SIG-M5 treated with dmso at 0.1 percent for 504 hours (cell line): Measurements from ENCODE around the gene SPACA4.

ENCODE experiments used
- DNase-seq: peaks from one replicate; lab custom pipeline; 2025; ENCODE audit not compliant: unreplicated experiment; lab: John Stamatoyannopoulos, UW

SPACA4 gene

DNA sequence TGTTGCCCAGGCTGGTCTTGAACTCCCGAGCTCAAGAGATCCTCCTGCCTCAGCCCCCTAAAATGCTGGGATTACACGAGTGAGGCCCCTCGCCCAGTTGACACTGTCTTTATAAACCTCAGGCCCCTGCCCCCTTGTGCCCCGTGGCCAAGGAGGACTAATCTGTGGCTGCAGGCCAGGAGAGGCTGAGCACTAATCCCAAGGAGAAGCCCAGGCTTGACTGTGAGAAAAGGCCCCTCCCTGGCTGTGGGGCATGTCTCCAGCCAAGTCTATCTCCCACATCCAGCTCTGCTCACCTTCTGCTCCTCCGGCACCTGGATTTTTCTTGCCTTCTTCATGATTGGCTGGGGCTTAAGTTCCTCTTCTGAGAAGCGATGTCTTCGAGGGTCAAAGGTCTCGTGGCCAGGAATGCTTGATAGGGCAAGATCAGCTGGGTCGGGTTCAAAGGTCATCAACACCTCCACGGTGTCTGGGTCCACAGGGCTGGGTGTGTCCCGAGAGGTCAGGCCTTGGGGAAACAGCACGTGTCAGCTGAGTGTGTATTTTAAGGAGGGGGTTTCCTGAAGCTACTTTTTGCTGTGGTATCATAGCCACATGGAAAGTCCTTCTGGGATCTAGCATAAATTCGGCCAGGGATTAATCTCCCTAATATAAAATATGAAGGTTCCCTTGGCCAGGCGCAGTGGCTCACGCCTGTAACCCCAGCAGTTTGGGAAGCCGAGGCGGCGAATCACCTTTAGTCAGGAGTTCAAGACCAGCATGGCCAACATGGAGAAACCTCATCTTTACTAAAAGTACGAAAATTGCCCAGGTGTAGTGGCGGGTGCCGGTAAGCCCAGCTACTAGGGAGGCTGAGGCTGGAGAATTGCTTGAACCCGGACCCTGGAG, 26.9 kb downstream of the SPACA4 start:
- no peak for DNase-seq

DNA sequence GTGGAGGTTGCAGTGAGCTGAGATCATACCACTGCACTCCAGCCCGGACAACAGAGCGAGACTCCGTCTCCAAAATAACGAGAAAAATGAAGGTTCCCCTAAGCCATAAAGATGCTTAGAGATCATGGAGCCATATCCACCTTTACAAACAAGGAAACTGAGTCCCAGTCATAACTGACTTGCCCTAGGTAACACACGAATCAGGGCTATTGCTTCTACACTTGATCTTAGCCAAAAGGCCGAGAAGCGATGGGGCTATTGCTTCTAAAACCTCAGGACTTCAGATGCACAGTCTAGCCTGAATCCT, 27.4 kb downstream of the SPACA4 start:
- DNase-seq = no peak

DNA sequence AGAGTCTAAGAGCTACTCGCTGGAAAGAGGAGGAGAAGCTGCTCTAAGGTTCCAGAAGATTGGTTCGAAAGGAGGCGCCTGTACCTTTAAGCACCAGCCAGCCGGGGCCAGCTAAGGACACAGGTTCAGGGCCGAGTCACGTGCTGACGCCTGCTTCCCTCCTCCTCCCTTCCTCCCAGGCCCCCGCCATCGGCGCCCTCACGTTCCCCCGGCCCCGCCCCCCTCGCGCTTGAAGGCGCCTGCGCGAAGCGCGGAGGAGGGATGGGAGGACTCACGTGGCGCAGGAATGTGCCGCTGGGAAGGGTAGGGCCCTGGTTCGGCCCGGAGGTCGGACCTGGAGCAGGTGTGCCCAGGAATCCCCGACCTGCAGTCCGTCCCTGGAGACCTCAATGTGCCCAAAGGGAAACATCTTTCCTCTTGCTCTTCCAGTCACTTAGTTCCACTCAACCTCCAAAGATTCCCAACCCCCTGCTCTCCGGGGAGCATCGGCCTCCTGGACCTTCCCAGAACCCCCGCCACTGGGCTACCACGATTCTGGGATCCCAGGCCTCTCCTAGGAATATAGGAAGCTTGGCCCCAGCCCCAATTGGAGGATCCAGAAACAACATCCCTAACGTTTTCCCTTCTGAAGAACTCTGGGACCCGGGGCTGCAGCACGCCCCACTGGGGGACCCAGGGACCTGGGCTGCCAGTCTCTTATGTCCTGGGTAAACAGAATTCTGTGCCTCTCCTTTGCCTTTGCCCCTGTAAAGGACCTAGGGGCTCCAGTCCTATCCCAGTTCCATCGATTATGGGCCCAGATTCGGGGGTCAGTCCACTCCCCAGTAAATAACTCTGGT, 28.1 kb downstream of the SPACA4 start:
- peak; percentile 94 for DNase-seq

DNA sequence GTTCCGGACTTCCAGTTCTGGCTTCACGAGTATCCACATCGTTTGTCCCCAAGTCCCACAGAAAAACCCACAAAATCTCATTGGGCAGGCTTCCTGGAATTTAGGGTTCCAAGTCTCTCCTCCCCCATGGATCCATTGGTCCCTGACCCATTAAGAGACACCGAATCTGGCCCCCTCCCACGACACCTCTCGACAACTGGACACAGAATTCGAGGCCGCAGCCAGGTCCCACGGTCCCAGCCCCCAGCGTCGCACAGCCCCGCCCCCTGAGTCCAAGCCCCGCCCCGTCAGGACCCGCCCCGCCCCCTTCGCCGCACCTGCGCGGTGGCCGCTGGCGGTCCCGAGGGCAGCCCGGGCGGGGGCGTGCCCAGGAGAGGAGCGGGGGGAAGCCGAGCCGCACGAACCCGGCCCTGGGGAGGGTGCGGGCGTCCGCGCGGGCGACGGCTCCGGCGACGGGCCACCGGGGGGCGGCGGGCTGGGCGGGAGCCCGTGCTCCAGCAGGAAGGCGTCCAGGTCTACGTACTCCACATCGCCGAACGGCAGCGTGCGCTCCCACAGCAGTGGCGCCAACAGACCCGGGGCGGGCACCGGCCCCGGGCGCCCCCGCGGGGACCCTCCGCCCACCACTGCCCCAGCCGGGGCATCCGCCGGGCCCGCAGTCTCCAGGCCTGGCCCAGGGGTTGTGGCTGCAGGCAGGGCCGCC, 28.9 kb downstream of the SPACA4 start:
- DNase-seq = peak; percentile 36

DNA sequence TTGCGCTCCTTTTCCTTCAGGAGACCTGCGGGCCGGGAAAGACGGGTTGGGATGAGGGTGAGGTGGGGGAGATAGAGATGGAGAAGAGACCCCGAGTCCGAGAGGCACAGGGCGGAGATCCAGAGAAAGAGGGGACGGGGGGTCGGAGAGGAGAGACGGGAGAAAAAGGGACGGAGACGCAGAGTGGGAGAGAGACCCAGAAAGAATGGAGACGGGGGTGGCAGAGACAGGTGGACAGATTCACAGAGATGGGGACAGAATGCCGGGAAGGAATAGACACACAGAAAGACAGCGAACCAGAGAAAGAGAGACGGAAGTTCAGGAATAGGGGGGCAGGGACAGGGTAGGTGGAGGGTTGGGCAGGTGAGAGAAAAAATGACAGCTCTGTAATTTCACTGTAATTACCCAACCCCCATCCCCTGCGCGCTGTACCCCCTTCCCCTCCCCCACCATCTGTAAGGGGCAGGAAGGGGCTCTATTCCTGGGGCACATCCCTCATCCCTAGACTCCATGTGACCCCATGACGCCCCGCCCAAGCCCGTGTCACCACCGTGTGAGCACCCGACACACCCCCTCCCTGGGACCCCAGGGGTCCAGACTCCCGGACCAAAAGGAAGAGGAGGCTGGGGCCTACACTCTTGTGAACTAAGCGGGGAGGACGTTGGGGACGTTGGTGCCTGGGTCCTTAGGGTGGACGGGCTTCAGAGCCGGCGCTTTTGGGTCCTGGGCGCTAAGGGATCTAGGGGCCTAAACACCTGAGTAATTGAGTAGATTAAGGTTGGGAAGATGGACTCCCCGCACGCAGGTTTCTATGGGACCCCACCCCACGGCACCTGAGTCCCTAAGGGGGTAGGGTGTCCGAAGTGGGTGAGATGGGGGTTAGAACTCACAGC, 29.7 kb downstream of the SPACA4 start:
- DNase-seq = no peak

DNA sequence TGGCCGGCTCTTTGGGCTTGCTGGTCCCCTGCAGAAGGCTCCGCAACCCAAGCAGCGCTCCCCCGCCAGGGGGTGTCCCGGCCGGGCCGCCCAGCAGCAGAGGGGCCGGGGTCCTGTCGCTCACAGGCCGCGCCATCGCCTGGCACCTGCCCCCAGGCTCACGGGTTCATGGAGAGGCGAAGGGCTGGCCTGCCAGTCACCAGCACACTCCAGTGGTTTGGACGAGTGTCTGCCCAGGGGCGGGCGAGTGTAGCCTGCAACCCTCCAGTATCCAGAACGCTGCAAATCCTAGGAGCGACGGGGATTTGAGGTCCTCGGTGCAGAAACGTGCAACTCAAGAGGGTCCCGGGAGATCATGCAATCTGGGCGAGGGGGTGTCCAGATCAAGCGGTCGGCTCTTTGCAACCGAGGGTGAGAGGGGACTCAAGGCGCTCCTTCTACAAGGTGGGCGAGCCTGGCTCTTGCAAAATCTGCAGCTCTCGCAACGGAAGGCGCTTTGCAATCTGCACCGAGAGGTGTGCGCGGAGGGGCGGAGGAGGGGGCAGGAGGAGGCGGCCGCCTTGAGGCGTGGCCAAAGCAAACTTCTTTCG, 30.4 kb downstream of the SPACA4 start, which contains the start of gene DBP:
Gene DBP (minus strand): TSS at position 521 of the 590 bp plus-strand sequence. CDS start 385 bp downstream, at position 136.
- peak; percentile 71 for DNase-seq

DNA sequence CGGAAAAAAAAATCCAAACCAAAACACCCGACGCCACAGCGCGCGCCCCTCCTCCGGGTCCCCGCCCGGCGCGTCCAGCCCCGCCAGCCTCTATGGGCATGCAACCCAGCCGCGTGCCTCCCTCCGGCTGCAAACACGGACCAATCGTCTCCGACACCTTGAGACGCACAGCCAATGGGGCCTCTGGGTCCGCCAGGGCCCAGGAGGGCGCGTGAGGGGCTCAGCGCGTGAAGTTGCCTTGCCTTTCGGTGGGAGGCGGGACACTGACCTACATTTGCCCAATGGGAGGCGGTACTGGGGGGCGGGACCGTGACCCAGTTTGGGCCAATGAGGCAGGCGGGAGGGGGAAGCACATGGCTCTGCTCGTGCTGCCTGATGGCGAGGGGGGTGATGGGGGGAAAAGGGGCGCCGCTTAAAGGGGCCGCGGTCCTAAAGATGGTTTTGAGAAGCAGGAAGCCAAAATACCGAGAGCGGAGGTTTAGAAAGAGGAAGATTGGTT, 31.0 kb downstream of the SPACA4 start:
- peak; percentile 100 for DNase-seq

DNA sequence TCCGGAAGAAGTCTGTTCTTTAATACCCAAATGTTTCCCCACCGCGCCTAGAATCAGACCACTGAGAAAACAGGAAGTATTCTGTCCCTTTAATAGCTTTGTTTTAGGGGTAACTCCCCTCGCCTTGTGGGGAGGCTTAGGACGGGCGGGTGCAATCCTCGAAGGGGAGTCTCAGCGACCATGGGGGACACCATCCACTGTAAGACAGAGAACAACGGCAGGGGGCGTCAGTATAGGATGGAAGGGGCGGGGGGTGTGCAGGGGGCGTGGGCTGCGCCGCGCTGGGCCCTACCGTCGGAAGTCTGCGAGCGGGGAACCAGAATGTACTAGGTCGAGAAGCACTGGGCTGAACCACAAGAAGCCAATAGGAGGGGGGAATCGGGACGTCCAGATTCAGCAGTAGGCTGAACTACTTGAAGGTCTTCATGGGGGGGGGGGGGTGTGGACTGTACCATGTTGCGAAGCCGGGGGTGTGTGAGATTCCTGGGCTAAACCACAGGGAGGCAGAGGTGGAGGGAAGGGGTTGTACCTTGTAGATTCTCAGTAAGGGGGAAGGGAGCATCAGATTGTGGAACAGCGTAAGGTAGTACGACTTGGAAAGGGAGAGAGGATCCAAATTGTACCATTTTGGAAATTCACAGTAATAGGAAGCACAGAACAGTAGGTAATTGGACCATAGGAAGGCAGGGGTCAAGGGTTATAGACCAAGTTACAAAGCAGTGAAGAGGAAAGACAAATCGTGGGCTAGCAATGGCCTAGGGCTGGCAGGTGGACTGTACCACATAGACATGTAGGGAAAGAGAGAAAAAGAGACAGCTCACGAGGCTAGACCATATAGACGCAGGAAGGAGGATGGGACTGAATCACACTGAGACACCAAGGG, 31.6 kb downstream of the SPACA4 start:
- peak; percentile 89 for DNase-seq

DNA sequence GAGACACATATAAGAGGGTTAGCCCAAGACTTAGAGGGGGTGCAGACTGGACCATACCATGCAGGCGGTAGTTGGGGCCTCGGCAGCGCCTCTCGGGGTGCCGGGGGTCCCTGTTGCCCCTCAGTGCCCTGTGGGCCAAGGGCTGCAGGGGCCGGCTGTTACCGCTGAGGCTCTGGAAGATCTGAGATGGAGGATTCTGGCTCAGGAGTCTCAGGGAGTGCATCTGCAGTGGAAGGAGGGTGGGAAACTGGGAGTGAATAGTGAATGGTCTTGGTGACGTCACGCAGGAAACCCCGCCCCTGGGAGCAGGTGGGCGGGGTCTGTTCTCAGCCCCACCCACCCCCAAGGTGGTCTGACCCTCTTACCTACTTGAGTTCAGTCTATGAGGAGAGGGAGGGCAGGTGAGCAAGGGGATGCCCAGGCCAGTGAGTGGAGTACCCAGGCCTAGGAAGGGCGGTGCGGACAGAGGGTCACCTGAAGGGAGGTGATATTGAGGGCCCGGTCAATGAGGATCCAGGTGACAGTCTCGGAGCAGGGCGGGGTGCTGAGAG, 32.4 kb downstream of the SPACA4 start:
- no peak for DNase-seq

DNA sequence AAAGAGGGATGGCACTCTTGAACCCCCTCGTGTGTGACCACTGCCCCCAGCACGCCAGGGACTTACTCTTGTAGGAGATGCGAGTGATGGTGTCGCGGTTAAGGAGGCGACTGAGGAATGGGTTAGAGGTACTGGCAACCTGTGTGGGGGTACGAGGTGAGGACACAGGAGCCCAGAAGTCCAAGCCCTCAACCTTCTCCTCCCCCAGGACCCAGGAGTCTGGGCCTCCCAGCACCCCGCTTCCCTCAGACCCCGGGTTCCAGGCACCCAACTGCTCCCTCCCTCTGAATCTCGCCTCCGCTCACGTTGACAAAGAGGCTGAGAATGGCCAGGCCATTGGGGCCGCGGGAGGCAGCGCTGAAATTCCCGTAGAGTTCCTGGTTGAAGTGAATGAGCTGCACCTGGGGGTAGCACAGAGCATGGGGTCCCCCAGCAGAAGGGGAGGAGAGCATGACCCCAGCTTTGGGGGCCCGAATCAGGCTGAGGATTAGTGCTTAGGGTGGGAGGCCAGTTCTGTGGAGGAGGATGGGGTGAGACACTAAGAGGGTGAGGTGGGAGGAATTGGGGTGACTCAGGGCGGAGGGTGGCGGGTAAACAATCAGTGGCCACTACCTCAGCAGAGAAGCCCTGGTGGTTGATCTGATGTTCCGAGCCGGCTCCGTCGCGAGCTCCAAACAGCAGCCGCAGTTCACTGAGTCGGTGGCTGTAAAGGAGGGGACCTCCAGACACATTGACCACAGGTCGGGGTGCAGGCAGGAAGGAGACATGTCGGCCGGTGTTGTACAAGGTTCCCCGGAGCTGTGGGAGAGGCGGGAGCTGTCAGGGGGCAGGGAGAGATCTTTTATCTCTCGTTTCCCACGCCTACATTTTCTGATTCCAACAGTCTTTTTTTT, 33.2 kb downstream of the SPACA4 start:
- no peak for DNase-seq

DNA sequence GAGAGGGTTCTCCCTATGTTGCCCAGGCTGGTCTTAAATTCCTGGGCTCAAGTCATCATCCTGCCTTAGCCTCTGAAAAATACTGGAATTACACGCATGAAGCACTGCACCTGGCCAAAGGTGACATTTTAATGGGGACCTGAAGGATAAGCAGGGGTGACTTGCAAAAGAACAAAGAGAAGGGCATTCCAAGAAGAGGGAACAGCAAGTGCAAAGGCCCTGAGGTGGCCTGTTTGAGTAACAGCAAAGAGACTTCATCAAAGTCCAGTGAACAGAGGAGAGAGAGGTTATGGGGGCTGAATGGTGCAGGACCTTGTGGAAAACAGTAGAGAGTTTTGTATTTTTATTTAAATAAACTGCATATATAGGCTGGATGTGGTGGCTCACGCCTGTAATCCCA, 35.3 kb downstream of the SPACA4 start:
- DNase-seq = no peak

DNA sequence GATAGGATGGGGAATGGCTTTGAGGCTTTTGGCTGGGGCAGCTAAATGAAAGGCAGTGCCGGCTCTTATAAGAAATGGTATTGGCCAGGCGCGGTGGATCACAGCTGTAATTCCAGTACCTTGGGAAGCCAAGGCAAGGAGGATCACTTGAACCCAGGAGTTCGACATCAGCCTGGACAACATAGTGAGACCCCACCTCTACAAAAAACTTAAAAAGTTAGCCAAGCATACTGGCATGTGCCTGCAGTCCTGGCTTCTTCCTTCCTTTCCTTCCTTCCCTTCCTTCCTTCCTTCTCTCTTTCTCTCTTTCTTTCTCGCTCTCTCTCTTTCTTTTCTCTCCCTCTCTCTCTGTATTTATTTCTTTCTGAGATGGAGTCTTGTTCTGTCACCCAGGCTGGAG, 36.3 kb downstream of the SPACA4 start:
- no peak for DNase-seq

DNA sequence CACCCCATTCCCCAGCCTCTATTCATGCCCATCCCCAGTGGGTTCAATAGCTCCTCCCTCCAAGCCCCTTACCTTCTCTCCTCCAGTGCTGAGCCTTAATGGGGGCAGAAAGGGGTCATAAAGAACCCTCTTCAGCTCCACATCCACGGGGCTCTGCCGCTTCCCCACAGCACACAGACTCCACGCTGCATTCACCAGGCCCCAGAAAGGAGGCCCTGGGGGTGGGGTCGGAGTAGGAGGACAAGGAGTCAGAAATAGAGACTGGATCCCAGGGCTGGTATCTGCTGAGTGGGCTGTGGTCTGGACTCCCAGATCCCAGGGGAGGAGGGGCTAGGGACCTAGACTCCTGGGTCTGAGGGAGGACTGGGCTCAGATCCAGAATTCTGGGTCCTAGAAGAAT, 37.8 kb downstream of the SPACA4 start:
- DNase-seq = no peak

DNA sequence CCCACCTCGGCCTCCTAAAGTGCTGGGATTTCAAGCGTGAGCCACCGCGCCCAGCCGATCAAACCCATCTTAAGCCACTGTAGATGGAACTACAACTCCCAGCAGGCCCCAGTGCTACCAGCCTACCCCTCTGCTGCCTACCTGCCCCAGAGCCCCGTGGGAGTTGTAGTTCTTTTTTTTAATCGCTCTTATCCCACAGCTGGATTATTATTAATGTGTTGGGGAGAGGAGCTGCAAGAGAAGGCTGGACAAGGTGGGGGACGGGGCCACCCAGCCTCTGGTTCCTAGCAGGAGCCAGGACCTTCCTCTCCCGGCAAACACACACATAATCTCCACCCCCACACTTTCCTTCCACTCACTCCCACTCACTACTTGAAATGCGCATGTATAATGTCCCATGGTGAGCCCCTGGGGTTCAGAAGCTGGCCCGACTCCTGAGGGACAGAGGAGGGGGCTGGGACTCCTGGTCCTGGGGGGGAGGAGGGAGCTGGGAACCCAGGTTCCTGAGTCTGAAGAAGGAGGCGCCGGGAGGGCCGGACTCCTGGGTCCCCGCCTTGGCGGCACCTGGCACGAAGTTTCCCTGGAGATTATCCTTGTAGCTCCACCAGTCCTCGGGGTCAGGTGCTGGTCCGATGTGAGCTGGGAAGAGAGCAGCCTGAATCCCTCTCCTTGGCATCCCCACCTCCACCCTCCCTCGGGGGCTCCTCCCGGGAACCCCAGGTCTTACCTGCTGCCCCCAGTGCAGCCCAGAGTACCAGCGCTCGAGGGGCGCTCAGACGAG, 38.5 kb downstream of the SPACA4 start:
- peak; percentile 49 for DNase-seq

DNA sequence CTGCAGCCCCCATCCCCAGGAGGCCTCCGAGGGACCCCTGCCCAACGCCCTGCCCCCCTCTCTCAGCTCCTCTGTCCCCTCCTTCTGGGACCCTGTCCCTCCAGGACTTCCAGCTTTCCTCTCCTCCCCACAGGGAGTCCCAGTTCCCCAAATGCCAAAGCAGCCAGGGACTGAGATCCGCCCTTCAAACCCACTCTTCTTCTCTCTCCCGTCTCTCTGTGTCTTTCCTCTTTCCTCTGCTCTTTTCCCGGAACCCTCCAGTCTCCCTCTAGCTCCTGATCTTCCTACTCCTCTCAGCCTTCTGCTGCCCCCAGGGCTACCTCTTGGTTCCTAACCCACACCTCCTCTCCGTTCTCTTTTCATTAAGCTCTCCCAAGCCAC, 39.1 kb downstream of the SPACA4 start:
- no peak for DNase-seq

DNA sequence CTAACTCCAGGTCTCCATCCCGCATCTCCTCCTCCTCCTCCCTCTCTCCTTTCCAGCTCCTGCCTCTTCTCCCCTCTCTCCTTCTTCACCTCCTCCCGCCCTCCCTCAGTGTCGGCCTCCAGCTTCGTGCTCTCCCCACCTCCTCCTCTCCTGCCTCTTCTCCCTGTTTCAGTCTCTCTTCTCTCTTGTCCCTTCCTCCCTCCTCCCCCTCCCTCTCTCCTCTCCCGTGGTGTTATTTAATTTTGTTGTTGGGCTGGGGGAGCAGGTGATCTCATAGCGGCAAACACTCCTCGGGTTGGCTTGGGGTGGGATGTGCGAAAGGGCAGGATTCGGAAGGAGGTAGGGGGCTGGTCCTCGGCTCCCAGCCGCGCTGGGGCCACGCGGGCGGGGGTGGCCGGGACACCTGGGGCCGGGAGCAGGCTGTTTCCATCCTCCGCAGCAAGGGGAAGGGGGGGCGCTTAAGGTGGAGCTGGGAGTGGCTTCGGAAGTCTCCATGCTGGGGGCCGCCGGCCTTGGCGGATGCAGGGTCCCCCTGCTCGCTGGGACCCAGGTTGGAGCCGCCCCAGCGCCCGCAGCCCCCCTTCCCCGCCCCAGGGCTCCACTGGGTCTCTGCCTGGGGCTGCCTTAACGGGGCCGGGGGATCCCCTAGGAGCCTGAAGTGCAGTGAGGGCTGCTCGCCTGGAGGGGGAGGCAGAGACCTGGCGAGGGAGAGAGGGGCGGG, 39.6 kb downstream of the SPACA4 start, which contains the start of gene CA11:
Gene CA11 (minus strand): TSS at position 187 of the 721 bp plus-strand sequence. CDS start 555 bp downstream, outside the sequence.
- peak; percentile 81 for DNase-seq
